Mammary epithelial cell (primary cell): ENCODE results near the gene ABL1.

Experiments
- EZH2 ChIP-seq: IDR thresholded peaks from 2 replicates; pipeline ENCODE4 v1.6.1; 2012; ENCODE audit warnings: low read length, inconsistent platforms, borderline replicate concordance
- TF ChIP-seq, protein P1 (sequence below), 2 donors: IDR thresholded peaks in 1 of 2; conservative IDR thresholded peaks in 1 of 2; 2 replicates each; pipeline ENCODE4 v1.5.1; 2011 to 2012; ENCODE audit warnings: inconsistent platforms in 2 of 2, low read length in 2 of 2, mild to moderate bottlenecking in 2 of 2, control low read depth in 1 of 2, low read depth in 1 of 2; ENCODE audit not compliant: insufficient read depth in 1 of 2; ENCODE audit errors: extremely low read depth in 1 of 2

DNA sequence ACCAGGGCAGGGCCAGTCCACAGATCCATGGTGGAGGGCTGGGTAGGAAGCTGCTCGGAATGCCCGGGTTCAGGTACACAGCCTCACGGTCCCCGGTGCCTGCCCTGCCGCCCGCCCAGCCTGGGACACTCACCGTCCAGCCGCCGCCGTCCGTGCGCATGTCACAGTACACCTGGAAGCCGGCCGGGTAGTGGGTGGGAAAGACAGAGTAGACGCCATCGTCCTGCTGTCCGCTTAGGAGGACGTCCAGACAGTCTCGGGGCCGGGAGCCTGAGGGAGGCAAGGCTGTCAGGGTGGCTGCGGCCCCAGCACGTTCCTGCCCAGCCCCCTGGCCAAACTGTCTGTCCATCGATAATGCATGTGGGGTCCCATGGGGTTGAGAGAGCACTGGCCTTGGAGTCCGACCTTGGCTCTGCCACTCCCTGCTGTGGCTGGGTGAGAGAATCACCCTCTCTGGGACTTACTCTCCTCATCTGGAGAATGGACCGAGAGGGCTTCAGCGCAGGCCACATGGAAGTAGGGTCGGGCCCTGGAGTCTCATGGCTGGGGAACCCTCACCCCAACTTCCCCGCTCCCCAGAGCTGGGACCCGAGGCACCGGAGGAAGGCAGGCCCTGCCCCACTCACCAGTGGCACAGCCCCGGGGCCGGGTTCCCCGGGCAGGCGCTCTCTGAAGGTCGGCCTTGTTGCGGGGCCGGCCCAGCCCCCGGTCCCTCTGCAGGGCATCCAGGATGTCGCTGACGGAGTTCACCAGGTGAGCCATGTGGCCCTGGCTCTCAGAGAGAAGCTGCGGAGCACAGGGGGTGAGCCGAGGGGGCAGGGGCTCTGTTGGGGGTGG, 88.8 kb downstream of the ABL1 start:
- TF ChIP-seq, protein P1, sequence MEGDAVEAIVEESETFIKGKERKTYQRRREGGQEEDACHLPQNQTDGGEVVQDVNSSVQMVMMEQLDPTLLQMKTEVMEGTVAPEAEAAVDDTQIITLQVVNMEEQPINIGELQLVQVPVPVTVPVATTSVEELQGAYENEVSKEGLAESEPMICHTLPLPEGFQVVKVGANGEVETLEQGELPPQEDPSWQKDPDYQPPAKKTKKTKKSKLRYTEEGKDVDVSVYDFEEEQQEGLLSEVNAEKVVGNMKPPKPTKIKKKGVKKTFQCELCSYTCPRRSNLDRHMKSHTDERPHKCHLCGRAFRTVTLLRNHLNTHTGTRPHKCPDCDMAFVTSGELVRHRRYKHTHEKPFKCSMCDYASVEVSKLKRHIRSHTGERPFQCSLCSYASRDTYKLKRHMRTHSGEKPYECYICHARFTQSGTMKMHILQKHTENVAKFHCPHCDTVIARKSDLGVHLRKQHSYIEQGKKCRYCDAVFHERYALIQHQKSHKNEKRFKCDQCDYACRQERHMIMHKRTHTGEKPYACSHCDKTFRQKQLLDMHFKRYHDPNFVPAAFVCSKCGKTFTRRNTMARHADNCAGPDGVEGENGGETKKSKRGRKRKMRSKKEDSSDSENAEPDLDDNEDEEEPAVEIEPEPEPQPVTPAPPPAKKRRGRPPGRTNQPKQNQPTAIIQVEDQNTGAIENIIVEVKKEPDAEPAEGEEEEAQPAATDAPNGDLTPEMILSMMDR (conservative IDR thresholded peaks at IDR 0.05 in 1 of 2, IDR thresholded peaks at IDR 0.05 in 1 of 2; ENCODE audit: extremely low read depth in 1 of 2, insufficient read depth in 1 of 2, low read depth in 1 of 2, low read length in 2 of 2) = no peak
- TF ChIP-seq EZH2 = no peak
